ENCODE data around the gene POMGNT1. TPM values are rescaled to one million over a fixed set of nuclear protein-coding genes. Genes with fewer than 3 reads are reported as not detected.
A peak's percentile ranks its signal among the peaks of the same experiment; 100 is the strongest.

POMGNT1 gene
- total and polyA plus RNA-seq, 2 of the 8 experiments (the other 6 are each of a cell fraction or from before 2014, with no cell fraction given), result 28.0 to 40.3 TPM

DNA sequence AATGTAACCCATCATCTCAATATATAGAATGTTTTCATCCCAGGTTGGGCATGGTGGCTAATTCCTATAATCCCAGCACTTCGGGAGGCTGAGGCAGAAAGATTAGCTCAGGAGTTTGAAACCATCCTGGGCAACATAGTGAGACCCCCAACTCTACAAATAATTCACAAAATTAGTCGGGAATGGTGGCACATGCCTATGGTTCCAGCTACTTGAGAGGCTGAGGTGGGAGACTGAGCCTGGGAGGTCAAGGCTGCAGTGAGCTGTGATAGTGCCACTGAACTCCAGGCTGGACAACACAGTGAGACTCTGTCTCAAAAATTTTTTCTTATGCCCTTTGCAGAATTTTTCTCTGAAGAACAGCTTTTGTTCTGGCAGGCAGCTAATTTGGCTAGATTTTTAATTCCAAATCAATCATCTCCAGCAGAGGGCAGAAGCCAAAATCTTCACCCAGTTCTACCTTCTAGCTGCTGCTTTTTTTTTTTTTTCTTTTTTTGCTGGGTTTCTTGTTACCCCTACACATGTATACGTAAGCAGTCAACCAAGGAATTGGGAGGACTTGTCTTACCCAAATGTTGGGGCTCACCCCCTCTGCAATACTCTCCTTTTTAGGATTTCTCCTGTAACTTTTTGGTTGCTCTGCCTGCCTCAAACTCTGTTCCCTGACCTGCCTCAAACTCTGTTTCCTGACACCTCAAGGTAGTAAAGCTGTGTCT, 46.6 kb upstream of the POMGNT1 start (continued):
- TF ChIP-seq ATF2 (IDR thresholded peaks at IDR 0.05; ENCODE audit: low read length) (no peak), RAD21 (IDR thresholded peaks at IDR 0.05 in 1 of 2, conservative IDR thresholded peaks at IDR 0.05 in 1 of 2; ENCODE audit: low read depth in 2 of 2, low read length in 2 of 2) (0 out of 4 replicates have a peak, but pooled peaks of 1 of the 2 experiments have one; percentile 4), CEBPB (IDR thresholded peaks at IDR 0.05; ENCODE audit: low read depth, low read length) (no peak), CREB1 (IDR thresholded peaks at IDR 0.05) (no peak), RNF2 (IDR thresholded peaks at IDR 0.05; ENCODE audit: borderline replicate concordance, low read depth, low read length, missing control alignments, poor library complexity, severe bottlenecking) (no peak), RXRA (IDR thresholded peaks at IDR 0.05; ENCODE audit: insufficient read depth, low read depth, low read length) (no peak), CHD7 (IDR thresholded peaks at IDR 0.05; ENCODE audit: insufficient replicate concordance, low read length) (no peak)
